GM18508 (cell line): ENCODE data around the gene MED12L.

Experiments
- ATAC-seq: cut with Tn5 transposase; IDR thresholded peaks from one replicate; pipeline ENCODE4 v1.9.1; 2021; ENCODE audit warnings: moderate number of reproducible peaks; ENCODE audit not compliant: insufficient read depth, unreplicated experiment

Gene MED12L

GRCh38 chr3:151314137-151314536 lies 228.7 kb downstream of the MED12L start:
- ATAC-seq: no peak

GRCh38 chr3:151314593-151314992 lies 229.1 kb downstream of the MED12L start:
- no peak for ATAC-seq

- no peak for ATAC-seq
These were observed 229.7 kb downstream of the MED12L start for GRCh38 chr3:151315136-151315535.

- ATAC-seq: no peak
These were observed 230.4 kb downstream of the MED12L start for GRCh38 chr3:151315846-151316245.

GRCh38 chr3:151316267-151316991 lies 231.0 kb downstream of the MED12L start, which contains the start of gene GPR87:
Gene GPR87, minus strand, starts transcription at chr3:151316820. Its CDS starts 16,720 bp downstream, at chr3:151300100.
- no peak for ATAC-seq

GRCh38 chr3:151318313-151318712 lies 232.8 kb downstream of the MED12L start:
- ATAC-seq: no peak

GRCh38 chr3:151318991-151319390 lies 233.5 kb downstream of the MED12L start:
- ATAC-seq: no peak

- no peak for ATAC-seq
These were observed 234.2 kb downstream of the MED12L start for GRCh38 chr3:151319628-151320027.

GRCh38 chr3:151320131-151320530 lies 234.7 kb downstream of the MED12L start:
- no peak for ATAC-seq

GRCh38 chr3:151321526-151321925 lies 236.1 kb downstream of the MED12L start:
- ATAC-seq: no peak

- ATAC-seq: no peak
These were observed 237.0 kb downstream of the MED12L start for GRCh38 chr3:151322511-151322910.

- ATAC-seq: no peak
These were observed 242.2 kb downstream of the MED12L start for GRCh38 chr3:151327571-151328198.

GRCh38 chr3:151328298-151328995 lies 243.0 kb downstream of the MED12L start:
- no peak for ATAC-seq

GRCh38 chr3:151329363-151329762 lies 243.9 kb downstream of the MED12L start, which contains the start of gene P2RY13:
Gene P2RY13, minus strand, starts transcription at chr3:151329549. Its CDS starts 21 bp downstream, at chr3:151329528.
- no peak for ATAC-seq

- ATAC-seq: no peak
These were observed 244.9 kb downstream of the MED12L start for GRCh38 chr3:151330379-151330778.

- no peak for ATAC-seq
These were observed 245.4 kb downstream of the MED12L start for GRCh38 chr3:151330899-151331298.

- ATAC-seq: no peak
These were observed 246.2 kb downstream of the MED12L start for GRCh38 chr3:151331696-151332095.

- no peak for ATAC-seq
These were observed 260.4 kb downstream of the MED12L start for GRCh38 chr3:151345859-151346258.

- no peak for ATAC-seq
These were observed 260.8 kb downstream of the MED12L start for GRCh38 chr3:151346292-151346691.

GRCh38 chr3:151347432-151347831 lies 262.0 kb downstream of the MED12L start:
- no peak for ATAC-seq

- no peak for ATAC-seq
These were observed 265.2 kb downstream of the MED12L start for GRCh38 chr3:151350656-151351055.
